Measurements from ENCODE around the gene ID3.

Gene ID3

GRCh38 chr1:23551849-23552248 is 7.5 kb downstream of the ID3 start:
- no peak for DNase-seq (ENCODE audit: low read depth)
- no peak overlapping the region for H3K4me3 ChIP-seq (ENCODE audit: low read depth, low read length)
- TF ChIP-seq MAX (IDR thresholded peaks at IDR 0.05; ENCODE audit: low read depth, low read length) (no peak), MYC (IDR thresholded peaks at IDR 0.05; ENCODE audit: low read depth, low read length) (no peak), POLR2A (IDR thresholded peaks at IDR 0.05; ENCODE audit: extremely low read depth, insufficient read length) (no peak), CTCF (IDR thresholded peaks at IDR 0.05; ENCODE audit: low read depth, low read length) (no peak)

GRCh38 chr1:23548704-23549143 is 10.6 kb downstream of the ID3 start:
- H3K4me3 ChIP-seq (ENCODE audit: low read depth, low read length), result no peak overlapping the region
- DNase-seq (ENCODE audit: low read depth), result no peak
- TF ChIP-seq CTCF (IDR thresholded peaks at IDR 0.05; ENCODE audit: low read depth, low read length) (no peak), MYC (IDR thresholded peaks at IDR 0.05; ENCODE audit: low read depth, low read length) (no peak), MAX (IDR thresholded peaks at IDR 0.05; ENCODE audit: low read depth, low read length) (no peak), POLR2A (IDR thresholded peaks at IDR 0.05; ENCODE audit: extremely low read depth, insufficient read length) (no peak)

GRCh38 chr1:23546897-23547584 is 12.3 kb downstream of the ID3 start:
- H3K4me3 ChIP-seq (ENCODE audit: low read depth, low read length), result no peak overlapping the region
- no peak for DNase-seq (ENCODE audit: low read depth)
- no peak for TF ChIP-seq CTCF (IDR thresholded peaks at IDR 0.05; ENCODE audit: low read depth, low read length)
- TF ChIP-seq MAX (IDR thresholded peaks at IDR 0.05; ENCODE audit: low read depth, low read length), result no peak
- TF ChIP-seq MYC (IDR thresholded peaks at IDR 0.05; ENCODE audit: low read depth, low read length), result no peak
- no peak for TF ChIP-seq POLR2A (IDR thresholded peaks at IDR 0.05; ENCODE audit: extremely low read depth, insufficient read length)

- TF ChIP-seq CTCF (IDR thresholded peaks at IDR 0.05; ENCODE audit: low read depth, low read length), result no peak
- TF ChIP-seq POLR2A (IDR thresholded peaks at IDR 0.05; ENCODE audit: extremely low read depth, insufficient read length), result no peak
- TF ChIP-seq MAX (IDR thresholded peaks at IDR 0.05; ENCODE audit: low read depth, low read length), result no peak
- TF ChIP-seq MYC (IDR thresholded peaks at IDR 0.05; ENCODE audit: low read depth, low read length), result no peak
- H3K4me3 ChIP-seq (ENCODE audit: low read depth, low read length), result no peak overlapping the region
- DNase-seq (ENCODE audit: low read depth), result no peak
Observed at GRCh38 chr1:23545851-23546250, 13.4 kb downstream of the ID3 start.

GRCh38 chr1:23544444-23545389 is 14.6 kb downstream of the ID3 start:
- TF ChIP-seq POLR2A (IDR thresholded peaks at IDR 0.05; ENCODE audit: extremely low read depth, insufficient read length) (no peak), CTCF (IDR thresholded peaks at IDR 0.05; ENCODE audit: low read depth, low read length) (peak; percentile 79)
- peak; percentile 78 for DNase-seq (ENCODE audit: low read depth)
- H3K4me3 ChIP-seq (ENCODE audit: low read depth, low read length), result no peak overlapping the region

All from NB4 (cell line).